Nephron progenitor cell (in vitro differentiated cells): ENCODE results near the gene GTF3C6.

Source experiments
- DNase-seq: peaks from one replicate; pipeline ENCODE4 v3.0.0; 2021
- H3K27ac Mint-ChIP-seq: 2 replicates; pipeline ENCODE4 v1.8.0; 2021; ENCODE audit warnings: mild to moderate bottlenecking, moderate library complexity, mixed read lengths
- H3K27me3 Mint-ChIP-seq: 2 replicates; pipeline ENCODE4 v1.8.0; 2021; ENCODE audit warnings: mild to moderate bottlenecking, low read depth, mixed read lengths; ENCODE audit not compliant: poor library complexity
- H3K36me3 Mint-ChIP-seq: 2 replicates; pipeline ENCODE4 v1.8.0; 2021; ENCODE audit warnings: low read depth, mixed read lengths
- H3K4me1 Mint-ChIP-seq: 2 replicates; pipeline ENCODE4 v1.8.0; 2021; ENCODE audit warnings: mixed read lengths
- H3K4me3 Mint-ChIP-seq: 2 replicates; pipeline ENCODE4 v1.8.0; 2021; ENCODE audit warnings: mild to moderate bottlenecking, moderate library complexity, mixed read lengths
- H3K9me3 Mint-ChIP-seq: 2 replicates; pipeline ENCODE4 v1.8.0; 2021; ENCODE audit warnings: mild to moderate bottlenecking, moderate library complexity, mixed read lengths
- TF ChIP-seq, protein P1 (sequence below): fragments of 200-600 bp; sonication (generic); IDR thresholded peaks from 2 replicates; pipeline ENCODE4 v1.5.0; 2021; ENCODE audit warnings: antibody characterized with exemption

Gene GTF3C6

DNA sequence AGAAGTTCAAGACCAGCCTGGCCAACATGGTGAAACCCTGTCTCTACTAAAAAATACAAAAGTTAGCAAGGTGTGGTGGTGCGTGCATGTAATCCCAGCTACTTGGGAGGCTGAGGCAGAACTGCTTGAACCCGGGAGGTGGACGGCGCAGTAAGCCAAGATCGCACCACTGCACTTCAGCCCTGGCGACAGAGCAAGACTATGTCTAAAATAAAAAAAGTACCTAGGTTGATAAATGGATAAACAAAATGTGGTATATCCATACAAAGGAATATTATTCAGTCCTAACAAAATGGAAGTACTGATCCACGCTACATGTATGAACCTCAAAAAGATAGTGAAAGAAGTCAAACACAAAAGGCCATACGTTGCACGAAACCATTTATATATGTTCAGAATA, 22.1 kb downstream of the GTF3C6 start:
- Mint-ChIP-seq H3K9me3 (peaks cover 47% of the 10 kb centered on the region), H3K27me3 (no peaks in the 10 kb centered on the region), H3K27ac (no peak overlapping the region), H3K36me3 (peaks cover 55% of the 10 kb centered on the region), H3K4me3 (peak overlapping the region; percentile 99), H3K4me1 (peaks cover 30% of the 10 kb centered on the region)
- no peak for DNase-seq
- TF ChIP-seq, protein P1, sequence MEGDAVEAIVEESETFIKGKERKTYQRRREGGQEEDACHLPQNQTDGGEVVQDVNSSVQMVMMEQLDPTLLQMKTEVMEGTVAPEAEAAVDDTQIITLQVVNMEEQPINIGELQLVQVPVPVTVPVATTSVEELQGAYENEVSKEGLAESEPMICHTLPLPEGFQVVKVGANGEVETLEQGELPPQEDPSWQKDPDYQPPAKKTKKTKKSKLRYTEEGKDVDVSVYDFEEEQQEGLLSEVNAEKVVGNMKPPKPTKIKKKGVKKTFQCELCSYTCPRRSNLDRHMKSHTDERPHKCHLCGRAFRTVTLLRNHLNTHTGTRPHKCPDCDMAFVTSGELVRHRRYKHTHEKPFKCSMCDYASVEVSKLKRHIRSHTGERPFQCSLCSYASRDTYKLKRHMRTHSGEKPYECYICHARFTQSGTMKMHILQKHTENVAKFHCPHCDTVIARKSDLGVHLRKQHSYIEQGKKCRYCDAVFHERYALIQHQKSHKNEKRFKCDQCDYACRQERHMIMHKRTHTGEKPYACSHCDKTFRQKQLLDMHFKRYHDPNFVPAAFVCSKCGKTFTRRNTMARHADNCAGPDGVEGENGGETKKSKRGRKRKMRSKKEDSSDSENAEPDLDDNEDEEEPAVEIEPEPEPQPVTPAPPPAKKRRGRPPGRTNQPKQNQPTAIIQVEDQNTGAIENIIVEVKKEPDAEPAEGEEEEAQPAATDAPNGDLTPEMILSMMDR = no peak

DNA sequence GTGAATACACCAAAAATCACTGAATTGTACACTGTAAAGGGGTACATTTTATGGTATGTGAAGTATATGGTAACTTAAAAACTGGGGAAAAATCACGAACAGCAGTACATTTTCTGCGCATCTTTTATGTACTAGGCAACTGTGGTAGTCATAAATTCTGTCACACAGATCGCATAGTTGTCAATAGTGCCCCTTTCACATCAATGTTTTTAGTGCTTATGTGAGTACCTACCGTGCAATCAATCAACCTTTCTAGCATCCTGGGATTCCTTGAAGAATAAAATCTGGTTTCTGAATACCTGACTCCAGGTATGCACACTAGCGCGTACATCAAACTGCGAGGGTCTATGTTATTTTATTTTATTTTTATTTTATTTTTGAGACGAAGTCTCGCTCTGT, 22.7 kb downstream of the GTF3C6 start:
- Mint-ChIP-seq H3K4me1 (peaks cover 30% of the 10 kb centered on the region), H3K4me3 (peak overlapping the region; percentile 99), H3K27ac (peak overlapping the region; percentile 100), H3K9me3 (peaks cover 47% of the 10 kb centered on the region), H3K27me3 (no peaks in the 10 kb centered on the region), H3K36me3 (peaks cover 61% of the 10 kb centered on the region)
- no peak for DNase-seq
- TF ChIP-seq, protein P1 = no peak

DNA sequence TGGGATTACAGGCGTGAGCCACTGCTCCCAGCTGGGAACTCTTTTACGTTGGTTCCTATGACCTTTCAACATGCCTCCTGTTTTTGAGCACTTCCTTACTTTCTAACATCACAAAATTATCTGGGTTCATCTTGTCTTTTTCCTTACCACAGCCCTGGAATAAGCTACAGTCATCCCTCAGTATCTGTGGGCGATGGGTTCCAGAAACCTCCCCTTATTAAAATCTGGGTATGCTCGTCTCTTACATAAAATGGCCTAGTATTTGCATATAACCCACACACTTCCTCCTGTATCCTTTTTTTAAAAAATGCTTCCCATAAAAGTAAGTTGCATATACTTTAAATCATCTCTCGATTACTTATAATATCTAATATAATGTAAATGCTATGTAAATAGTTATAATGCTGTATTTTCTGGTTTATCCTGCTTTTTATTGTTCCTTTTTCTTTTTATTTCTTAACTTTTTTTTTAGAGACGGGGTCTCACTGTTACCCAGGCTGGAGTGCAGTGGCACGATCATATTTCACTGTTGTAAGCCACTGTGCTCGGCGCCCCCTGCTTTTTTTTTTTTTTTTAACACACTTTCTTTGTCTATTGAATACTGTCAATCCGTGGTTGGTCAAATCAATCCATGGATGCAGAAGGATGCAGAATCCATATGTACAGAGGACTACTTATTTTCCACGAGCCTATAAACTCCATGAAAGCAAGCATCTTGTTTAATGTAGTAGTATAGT, 32.5 kb downstream of the GTF3C6 start:
- TF ChIP-seq, protein P1 = no peak
- H3K9me3 Mint-ChIP-seq = no peaks in the 10 kb centered on the region
- H3K4me3 Mint-ChIP-seq = no peak overlapping the region
- H3K4me1 Mint-ChIP-seq = peaks cover 8% of the 10 kb centered on the region
- H3K27me3 Mint-ChIP-seq = no peaks in the 10 kb centered on the region
- no peak for DNase-seq
- H3K27ac Mint-ChIP-seq = peak overlapping the region; percentile 6
- H3K36me3 Mint-ChIP-seq = peaks cover 78% of the 10 kb centered on the region

DNA sequence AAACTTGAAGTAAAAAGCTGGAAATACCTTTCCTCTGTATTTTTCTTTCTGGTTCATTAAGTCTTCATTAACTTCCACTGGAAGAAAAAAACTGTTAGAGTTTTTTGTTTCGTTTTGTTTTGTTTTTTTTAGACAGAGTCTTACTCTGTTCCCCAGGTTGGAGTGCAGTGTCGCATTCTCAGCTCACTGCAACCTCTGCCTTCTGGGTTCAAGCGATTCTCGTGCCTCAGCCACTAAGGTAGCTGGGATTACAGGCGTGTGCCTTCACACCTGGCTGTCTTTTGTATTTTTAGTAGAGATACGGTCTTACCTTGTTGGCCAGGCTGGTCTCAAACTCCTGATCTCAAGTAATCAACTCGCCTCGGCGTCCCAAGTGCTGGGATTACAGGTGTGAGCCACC, 38.2 kb downstream of the GTF3C6 start:
- Mint-ChIP-seq H3K4me3 (no peak overlapping the region), H3K27me3 (peaks cover 3% of the 10 kb centered on the region), H3K36me3 (peaks cover 75% of the 10 kb centered on the region), H3K4me1 (peaks cover 7% of the 10 kb centered on the region), H3K27ac (peak overlapping the region; percentile 64), H3K9me3 (no peaks in the 10 kb centered on the region)
- DNase-seq = no peak
- TF ChIP-seq, protein P1 = no peak

DNA sequence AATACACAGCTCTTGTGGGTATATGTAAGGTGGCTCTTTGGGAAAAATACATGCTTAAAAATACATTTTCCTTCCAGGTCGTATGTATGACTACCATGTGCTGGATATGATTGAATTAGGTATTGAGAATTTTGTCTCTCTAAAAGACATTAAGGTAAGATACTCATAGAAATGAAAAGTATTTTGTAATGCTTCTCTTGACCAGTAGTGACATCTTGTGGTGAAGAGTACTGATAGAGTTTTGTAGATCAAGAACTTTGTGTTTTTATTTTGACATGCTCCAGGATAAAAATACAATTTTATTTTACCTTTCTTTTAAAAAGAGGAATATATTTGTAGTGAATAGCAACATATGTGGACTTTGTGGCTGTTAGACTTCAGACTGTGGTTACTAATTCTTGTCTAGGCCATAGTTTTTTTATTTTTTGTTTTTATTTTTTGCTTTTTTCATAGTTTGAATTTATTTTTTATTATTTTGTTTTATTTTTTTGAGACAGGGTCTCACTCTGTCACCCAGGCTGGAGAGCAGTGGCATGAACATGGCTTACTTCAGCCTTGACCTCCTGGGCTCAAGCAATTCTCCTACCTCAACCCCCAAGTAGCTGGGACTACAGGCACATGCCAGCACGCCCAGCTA, 41.2 kb downstream of the GTF3C6 start:
- DNase-seq = no peak
- H3K4me1 Mint-ChIP-seq = peaks cover 7% of the 10 kb centered on the region
- TF ChIP-seq, protein P1 = peak; percentile 41
- peaks cover 5% of the 10 kb centered on the region for H3K27me3 Mint-ChIP-seq
- no peak overlapping the region for H3K4me3 Mint-ChIP-seq
- no peak overlapping the region for H3K27ac Mint-ChIP-seq
- H3K9me3 Mint-ChIP-seq = no peaks in the 10 kb centered on the region
- H3K36me3 Mint-ChIP-seq = peaks cover 76% of the 10 kb centered on the region

DNA sequence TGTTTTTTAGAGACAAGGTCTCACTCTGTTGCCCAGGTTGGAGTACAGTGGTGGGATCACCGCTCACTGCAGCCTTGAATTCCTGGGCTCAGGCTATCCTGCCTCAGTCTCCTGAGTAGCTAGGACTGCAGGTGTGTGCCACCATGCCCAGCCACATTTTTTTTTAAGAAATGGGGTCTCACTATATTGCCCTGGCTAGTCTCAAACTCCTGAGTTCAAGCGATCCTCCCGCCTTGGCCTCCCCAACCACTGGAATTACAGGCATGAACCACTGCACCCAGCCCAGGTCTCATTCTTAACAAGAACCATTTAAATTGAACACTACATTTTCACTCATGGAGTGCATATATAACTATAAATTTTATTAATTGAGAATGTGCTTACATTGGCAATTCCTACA, 43.8 kb downstream of the GTF3C6 start:
- peaks cover 61% of the 10 kb centered on the region for H3K36me3 Mint-ChIP-seq
- H3K27me3 Mint-ChIP-seq = peaks cover 5% of the 10 kb centered on the region
- no peaks in the 10 kb centered on the region for H3K9me3 Mint-ChIP-seq
- H3K4me3 Mint-ChIP-seq = no peak overlapping the region
- TF ChIP-seq, protein P1 = no peak
- no peaks in the 10 kb centered on the region for H3K4me1 Mint-ChIP-seq
- no peak for DNase-seq
- no peak overlapping the region for H3K27ac Mint-ChIP-seq
